SK-N-SH treated with all-trans-retinoic acid at 6 μM for 48 hours (cell line): ENCODE results near the gene PLCL2.

Source experiments
- ARNTL ChIP-seq: fragments of 450-650 bp; formaldehyde crosslinking; IDR thresholded peaks from 2 replicates; pipeline ENCODE4 v1.5.0; 2020; ENCODE audit warnings: low read depth, mild to moderate bottlenecking, moderate library complexity, borderline replicate concordance
- CREB5 ChIP-seq: fragments of 250-450 bp; sonication (Bioruptor Pico); IDR thresholded peaks from 2 replicates; pipeline ENCODE4 v1.5.1; 2020; ENCODE audit warnings: low read depth, mild to moderate bottlenecking, moderate library complexity
- CSDC2 ChIP-seq: fragments of 250-450 bp; sonication (Bioruptor Pico); IDR thresholded peaks from 2 replicates; pipeline ENCODE4 v1.5.0; 2020; ENCODE audit warnings: mild to moderate bottlenecking, moderate library complexity
- ISL1 ChIP-seq: fragments of 250-450 bp; sonication (Bioruptor Pico); IDR thresholded peaks from 2 replicates; pipeline ENCODE4 v2.1.2; 2022; ENCODE audit warnings: mild to moderate bottlenecking, moderate library complexity
- SNAI2 ChIP-seq: fragments of 250-450 bp; sonication (Bioruptor Pico); IDR thresholded peaks from 2 replicates; pipeline ENCODE4 v1.5.0; 2020; ENCODE audit warnings: mild to moderate bottlenecking, moderate library complexity
- TCF4 ChIP-seq: fragments of 250-450 bp; sonication (Bioruptor Pico); IDR thresholded peaks from 2 replicates; pipeline ENCODE4 v1.8.0; 2021; ENCODE audit warnings: mild to moderate bottlenecking, moderate library complexity, borderline replicate concordance
- TSHZ2 ChIP-seq: fragments of 250-450 bp; sonication (Bioruptor Pico); IDR thresholded peaks from 2 replicates; pipeline ENCODE4 v1.5.0; 2020; ENCODE audit warnings: mild to moderate bottlenecking, moderate library complexity
- ZFP3 ChIP-seq: fragments of 250-450 bp; sonication (Bioruptor Pico); IDR thresholded peaks from 2 replicates; pipeline ENCODE4 v1.5.0; 2020; ENCODE audit warnings: mild to moderate bottlenecking, moderate library complexity
- ZFP30 ChIP-seq: fragments of 450-650 bp; formaldehyde crosslinking; IDR thresholded peaks from 2 replicates; pipeline ENCODE4 v1.5.0; 2022; ENCODE audit warnings: mild to moderate bottlenecking, moderate library complexity
- ZNF70 ChIP-seq: fragments of 450-650 bp; formaldehyde crosslinking; IDR thresholded peaks from 2 replicates; pipeline ENCODE4 v1.5.0; 2020; ENCODE audit warnings: mild to moderate bottlenecking, moderate library complexity
- ZNF8 ChIP-seq: fragments of 450-650 bp; formaldehyde crosslinking; IDR thresholded peaks from 2 replicates; pipeline ENCODE4 v1.5.0; 2020; ENCODE audit warnings: mild to moderate bottlenecking, moderate library complexity
- TF ChIP-seq, protein P1 (sequence below): fragments of 250-450 bp; sonication (Bioruptor Pico); IDR thresholded peaks from 2 replicates; pipeline ENCODE4 v1.8.0; 2021; ENCODE audit warnings: low read depth, mild to moderate bottlenecking, moderate library complexity, borderline replicate concordance
- TF ChIP-seq, protein P2 (sequence below): fragments of 250-450 bp; sonication (Bioruptor Pico); IDR thresholded peaks from 2 replicates; pipeline ENCODE4 v1.8.0; 2020; ENCODE audit warnings: mild to moderate bottlenecking, moderate library complexity, borderline replicate concordance

- TF ChIP-seq, protein P1, sequence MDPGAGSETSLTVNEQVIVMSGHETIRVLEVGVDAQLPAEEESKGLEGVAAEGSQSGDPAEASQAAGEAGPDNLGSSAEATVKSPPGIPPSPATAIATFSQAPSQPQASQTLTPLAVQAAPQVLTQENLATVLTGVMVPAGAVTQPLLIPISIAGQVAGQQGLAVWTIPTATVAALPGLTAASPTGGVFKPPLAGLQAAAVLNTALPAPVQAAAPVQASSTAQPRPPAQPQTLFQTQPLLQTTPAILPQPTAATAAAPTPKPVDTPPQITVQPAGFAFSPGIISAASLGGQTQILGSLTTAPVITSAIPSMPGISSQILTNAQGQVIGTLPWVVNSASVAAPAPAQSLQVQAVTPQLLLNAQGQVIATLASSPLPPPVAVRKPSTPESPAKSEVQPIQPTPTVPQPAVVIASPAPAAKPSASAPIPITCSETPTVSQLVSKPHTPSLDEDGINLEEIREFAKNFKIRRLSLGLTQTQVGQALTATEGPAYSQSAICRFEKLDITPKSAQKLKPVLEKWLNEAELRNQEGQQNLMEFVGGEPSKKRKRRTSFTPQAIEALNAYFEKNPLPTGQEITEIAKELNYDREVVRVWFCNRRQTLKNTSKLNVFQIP (CRISPR knock-in tag), result no peak
- no peak for TF ChIP-seq TSHZ2
- TF ChIP-seq ARNTL, result no peak
- no peak for TF ChIP-seq ZFP3
- TF ChIP-seq CREB5, result no peak
- no peak for TF ChIP-seq ISL1 (CRISPR knock-in tag)
- no peak for TF ChIP-seq SNAI2
- TF ChIP-seq ZFP30 (CRISPR knock-in tag), result no peak
- no peak for TF ChIP-seq ZNF8 (CRISPR knock-in tag)
- TF ChIP-seq TCF4, result no peak
- TF ChIP-seq CSDC2, result no peak
- TF ChIP-seq, protein P2, sequence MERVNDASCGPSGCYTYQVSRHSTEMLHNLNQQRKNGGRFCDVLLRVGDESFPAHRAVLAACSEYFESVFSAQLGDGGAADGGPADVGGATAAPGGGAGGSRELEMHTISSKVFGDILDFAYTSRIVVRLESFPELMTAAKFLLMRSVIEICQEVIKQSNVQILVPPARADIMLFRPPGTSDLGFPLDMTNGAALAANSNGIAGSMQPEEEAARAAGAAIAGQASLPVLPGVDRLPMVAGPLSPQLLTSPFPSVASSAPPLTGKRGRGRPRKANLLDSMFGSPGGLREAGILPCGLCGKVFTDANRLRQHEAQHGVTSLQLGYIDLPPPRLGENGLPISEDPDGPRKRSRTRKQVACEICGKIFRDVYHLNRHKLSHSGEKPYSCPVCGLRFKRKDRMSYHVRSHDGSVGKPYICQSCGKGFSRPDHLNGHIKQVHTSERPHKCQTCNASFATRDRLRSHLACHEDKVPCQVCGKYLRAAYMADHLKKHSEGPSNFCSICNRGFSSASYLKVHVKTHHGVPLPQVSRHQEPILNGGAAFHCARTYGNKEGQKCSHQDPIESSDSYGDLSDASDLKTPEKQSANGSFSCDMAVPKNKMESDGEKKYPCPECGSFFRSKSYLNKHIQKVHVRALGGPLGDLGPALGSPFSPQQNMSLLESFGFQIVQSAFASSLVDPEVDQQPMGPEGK (CRISPR knock-in tag), result no peak
- TF ChIP-seq ZNF70 (CRISPR knock-in tag), result no peak
These were observed 51.0 kb downstream of the PLCL2 start for GRCh38 chr3:16935781-16936180.
